Fibroblast of lung (primary cell): ENCODE data around the gene NCKAP5. TPM values are rescaled to one million over a fixed set of nuclear protein-coding genes. Genes with fewer than 3 reads are reported as not detected.

ENCODE experiments used
- DNase-seq, 2 donors: peaks; one replicate each; pipeline versions ENCODE4 v3.0.0 to v3.0.0-alpha.2; 2010; ENCODE audit warnings: low read depth in 2 of 2
- H2AFZ ChIP-seq: 2 replicates; pipeline ENCODE4 v1.5.1; 2012; ENCODE audit warnings: low read length, control low read depth, inconsistent platforms
- H3K27ac ChIP-seq: 2 replicates; pipeline ENCODE4 v1.5.1; 2011; ENCODE audit warnings: low read length, control low read depth; ENCODE audit not compliant: insufficient read depth
- H3K27me3 ChIP-seq: 2 replicates; pipeline ENCODE4 v1.5.1; 2011; ENCODE audit warnings: mild to moderate bottlenecking, low read length; ENCODE audit not compliant: control insufficient read depth, insufficient read depth
- H3K36me3 ChIP-seq: 2 replicates; pipeline ENCODE4 v1.5.1; 2011; ENCODE audit warnings: low read length; ENCODE audit not compliant: control insufficient read depth, insufficient read depth
- H3K4me1 ChIP-seq: 2 replicates; pipeline ENCODE4 v1.5.1; 2011; ENCODE audit warnings: low read length; ENCODE audit not compliant: control insufficient read depth, insufficient read depth; ENCODE audit errors: extremely low read depth
- H3K4me2 ChIP-seq: 2 replicates; pipeline ENCODE4 v1.5.1; 2011; ENCODE audit warnings: low read length, control low read depth; ENCODE audit not compliant: insufficient read depth; ENCODE audit errors: extremely low read depth
- H3K4me3 ChIP-seq, 4 experiments: fragments of 200-600 bp in 1 of 4; sonication (generic) in 1 of 4; replicated peaks in 1 of 4; 2 replicates each; pipeline ENCODE4 v1.5.1; 2011 to 2016; ENCODE audit warnings: low read length in 4 of 4, low read depth in 3 of 4, mild to moderate bottlenecking in 3 of 4, control low read depth in 2 of 4, inconsistent platforms in 1 of 4, mixed read lengths in 1 of 4; ENCODE audit not compliant: insufficient read depth in 1 of 4; ENCODE audit errors: control extremely low read depth in 1 of 4
- H3K79me2 ChIP-seq: 2 replicates; pipeline ENCODE4 v1.5.1; 2012; ENCODE audit warnings: mild to moderate bottlenecking, low read length, inconsistent platforms; ENCODE audit not compliant: control insufficient read depth, insufficient read depth
- H3K9ac ChIP-seq: 2 replicates; pipeline ENCODE4 v1.5.1; 2011; ENCODE audit warnings: mild to moderate bottlenecking, low read length, control low read depth; ENCODE audit not compliant: insufficient read depth
- H3K9me3 ChIP-seq: 2 replicates; pipeline ENCODE4 v1.5.1; 2012; ENCODE audit warnings: low read depth, low read length; ENCODE audit not compliant: control insufficient read depth, insufficient read depth
- H4K20me1 ChIP-seq: 2 replicates; pipeline ENCODE4 v1.5.1; 2011; ENCODE audit warnings: low read length; ENCODE audit not compliant: control insufficient read depth, insufficient read depth; ENCODE audit errors: extremely low read depth
- EZH2 ChIP-seq: IDR thresholded peaks from 2 replicates; pipeline ENCODE4 v1.5.1; 2012; ENCODE audit warnings: low read length, control low read depth, mild to moderate bottlenecking; ENCODE audit errors: missing control alignments
- polyA plus RNA-seq, 2 donors: library from polyadenylated mRNA; depleted of rRNA in 1 of 2; stranded (reverse) in 1 of 2; unstranded in 1 of 2; fragments of >200 nt; gene quantifications; 2 replicates each; pipeline ENCODE4 v1.2.1, GENCODE V29; 2011 to 2012; ENCODE audit warnings: missing spikeins in 1 of 2
- total RNA-seq: library from RNA; depleted of rRNA; stranded (reverse); fragments of >200 nt; gene quantifications from 2 replicates; pipeline ENCODE4 v1.2.1, GENCODE V29; 2014
- TF ChIP-seq, protein P1 (sequence below), 2 donors: IDR thresholded peaks in 1 of 2; conservative IDR thresholded peaks in 1 of 2; 1 replicate in 1 of 2; 2 replicates in 1 of 2; pipeline ENCODE4 v1.5.1; 2011 to 2012; ENCODE audit warnings: low read length in 2 of 2, control low read depth in 1 of 2, inconsistent platforms in 1 of 2, low read depth in 1 of 2, mild to moderate bottlenecking in 1 of 2

Gene NCKAP5
- total and polyA plus RNA-seq, 2 donors (not counting 1 experiment from before 2014, with no cell fraction given) = 2.6 to 6.2 TPM

DNA sequence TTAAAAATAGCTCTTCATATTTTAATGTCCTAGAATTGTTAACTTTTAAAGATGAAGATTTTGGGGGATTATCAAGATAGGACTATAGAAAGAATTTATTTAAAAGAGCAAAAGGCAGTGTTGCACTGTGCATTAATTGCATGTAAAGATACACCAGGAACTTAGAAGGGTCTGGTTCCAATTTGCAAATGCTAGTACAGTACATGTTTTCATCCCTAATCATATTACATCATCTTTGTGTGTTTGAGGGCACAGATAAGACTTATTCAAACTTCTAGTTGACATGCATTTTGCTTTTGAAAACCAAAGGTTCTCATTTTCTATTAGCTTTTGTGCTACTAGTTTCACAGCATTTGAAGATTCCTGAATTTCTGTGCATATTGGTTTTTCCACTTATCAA is 666.6 kb downstream of the NCKAP5 start:
- H3K9me3 ChIP-seq = no peaks in the 10 kb centered on the region
- H3K4me3 ChIP-seq = no peak overlapping the region
- no peaks in the 10 kb centered on the region for H3K4me1 ChIP-seq
- H3K27me3 ChIP-seq = no peaks in the 10 kb centered on the region
- no peak for DNase-seq
- TF ChIP-seq, protein P1, sequence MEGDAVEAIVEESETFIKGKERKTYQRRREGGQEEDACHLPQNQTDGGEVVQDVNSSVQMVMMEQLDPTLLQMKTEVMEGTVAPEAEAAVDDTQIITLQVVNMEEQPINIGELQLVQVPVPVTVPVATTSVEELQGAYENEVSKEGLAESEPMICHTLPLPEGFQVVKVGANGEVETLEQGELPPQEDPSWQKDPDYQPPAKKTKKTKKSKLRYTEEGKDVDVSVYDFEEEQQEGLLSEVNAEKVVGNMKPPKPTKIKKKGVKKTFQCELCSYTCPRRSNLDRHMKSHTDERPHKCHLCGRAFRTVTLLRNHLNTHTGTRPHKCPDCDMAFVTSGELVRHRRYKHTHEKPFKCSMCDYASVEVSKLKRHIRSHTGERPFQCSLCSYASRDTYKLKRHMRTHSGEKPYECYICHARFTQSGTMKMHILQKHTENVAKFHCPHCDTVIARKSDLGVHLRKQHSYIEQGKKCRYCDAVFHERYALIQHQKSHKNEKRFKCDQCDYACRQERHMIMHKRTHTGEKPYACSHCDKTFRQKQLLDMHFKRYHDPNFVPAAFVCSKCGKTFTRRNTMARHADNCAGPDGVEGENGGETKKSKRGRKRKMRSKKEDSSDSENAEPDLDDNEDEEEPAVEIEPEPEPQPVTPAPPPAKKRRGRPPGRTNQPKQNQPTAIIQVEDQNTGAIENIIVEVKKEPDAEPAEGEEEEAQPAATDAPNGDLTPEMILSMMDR (conservative IDR thresholded peaks at IDR 0.05 in 1 of 2, IDR thresholded peaks at IDR 0.05 in 1 of 2; ENCODE audit: low read depth in 1 of 2, low read length in 2 of 2) = no peak
- no peak for TF ChIP-seq EZH2
- no peak overlapping the region for H3K9ac ChIP-seq
- no peaks in the 10 kb centered on the region for H3K36me3 ChIP-seq
- H3K4me2 ChIP-seq = no peak overlapping the region
- H2AFZ ChIP-seq = no peak overlapping the region
- no peak overlapping the region for H3K27ac ChIP-seq
- no peaks in the 10 kb centered on the region for H3K79me2 ChIP-seq
- H4K20me1 ChIP-seq = no peaks in the 10 kb centered on the region

GRCh38 chr2:132897111-132897510 is 671.2 kb downstream of the NCKAP5 start:
- Histone ChIP-seq H3K4me2 (no peak overlapping the region), H3K27me3 (no peaks in the 10 kb centered on the region), H3K9ac (no peak overlapping the region), H3K9me3 (no peaks in the 10 kb centered on the region), H4K20me1 (no peaks in the 10 kb centered on the region), H2AFZ (no peak overlapping the region), H3K4me1 (no peaks in the 10 kb centered on the region), H3K79me2 (no peaks in the 10 kb centered on the region), H3K36me3 (no peaks in the 10 kb centered on the region), H3K4me3 (no peak overlapping the region), H3K27ac (no peak overlapping the region)
- no peak for DNase-seq
- TF ChIP-seq, protein P1 (conservative IDR thresholded peaks at IDR 0.05 in 1 of 2, IDR thresholded peaks at IDR 0.05 in 1 of 2; ENCODE audit: low read depth in 1 of 2, low read length in 2 of 2) = no peak
- TF ChIP-seq EZH2 = no peak

DNA sequence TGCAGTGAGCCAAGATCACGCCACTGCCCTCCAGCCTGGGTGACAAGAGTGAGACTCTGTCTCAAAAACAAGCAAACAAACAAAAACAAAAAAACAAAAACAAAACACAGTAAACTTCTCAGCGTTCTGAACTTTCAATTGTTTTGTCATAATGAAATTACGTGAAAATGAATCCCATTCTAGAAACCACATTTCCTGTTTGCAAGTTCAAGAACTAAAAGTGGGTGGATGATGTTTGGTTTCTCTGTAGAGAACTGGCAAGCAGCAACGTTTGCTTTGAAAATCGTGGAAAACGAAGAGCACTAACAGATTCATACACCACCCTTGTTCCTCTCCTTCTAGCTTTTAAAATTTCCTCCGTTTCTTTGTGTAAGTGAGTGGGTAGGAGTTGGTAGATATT is 672.2 kb downstream of the NCKAP5 start:
- DNase-seq = no peak
- Histone ChIP-seq H3K27me3 (no peaks in the 10 kb centered on the region), H3K9me3 (no peaks in the 10 kb centered on the region), H3K9ac (no peak overlapping the region), H3K4me1 (no peaks in the 10 kb centered on the region), H3K4me3 (no peak overlapping the region), H2AFZ (no peak overlapping the region), H3K79me2 (no peaks in the 10 kb centered on the region), H3K4me2 (no peak overlapping the region), H3K36me3 (no peaks in the 10 kb centered on the region), H4K20me1 (no peaks in the 10 kb centered on the region), H3K27ac (no peak overlapping the region)
- no peak for TF ChIP-seq EZH2
- TF ChIP-seq, protein P1 (conservative IDR thresholded peaks at IDR 0.05 in 1 of 2, IDR thresholded peaks at IDR 0.05 in 1 of 2; ENCODE audit: low read depth in 1 of 2, low read length in 2 of 2) = no peak
